Measurements from ENCODE around the gene CYBRD1.
"Not testable (repeated sequence)": the region's sequence is repeated elsewhere in the genome, so short reads cannot be mapped to it uniquely, and the experiment has no call there.

Gene CYBRD1

DNA sequence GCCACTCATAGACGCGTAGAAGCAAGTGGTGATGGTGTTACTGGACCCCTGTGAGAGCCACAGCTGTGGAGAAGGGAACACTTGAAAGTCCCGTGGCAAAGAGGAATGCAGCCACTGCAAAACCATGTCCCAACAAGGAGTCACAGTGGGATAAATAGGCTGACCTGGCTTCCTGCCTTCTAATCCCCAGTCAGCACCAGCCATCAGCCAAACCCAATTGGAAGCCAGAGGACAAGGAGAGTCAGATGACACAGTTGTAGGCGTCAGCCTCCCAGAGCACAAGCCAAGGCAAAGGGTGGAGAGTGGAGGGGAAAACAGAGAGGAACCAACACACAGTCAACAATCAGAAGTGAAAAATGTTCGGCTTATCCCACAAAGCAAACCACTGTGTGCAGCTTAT lies 5.5 kb upstream of the CYBRD1 start:
- DNase-seq, result no peak

DNA sequence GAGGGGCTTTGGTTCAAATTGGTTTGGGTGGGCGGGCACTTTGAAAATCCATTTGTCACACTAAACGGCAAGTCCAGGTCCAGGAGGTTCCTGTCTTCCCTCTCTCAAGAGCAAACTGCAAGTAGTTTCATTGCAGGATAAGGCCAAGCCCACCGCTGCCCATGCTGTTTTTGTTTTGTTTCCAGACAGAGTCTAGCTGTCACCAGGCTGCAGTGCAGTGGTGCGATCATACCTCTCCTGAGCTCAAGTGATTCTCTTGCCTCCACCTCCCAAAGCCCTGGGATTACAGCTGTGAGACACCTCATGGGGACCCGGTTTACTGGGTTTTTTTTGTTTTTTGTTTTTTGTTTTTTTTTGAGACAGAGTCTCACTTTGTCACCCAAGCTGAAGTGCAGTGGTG lies 1.8 kb upstream of the CYBRD1 start:
- DNase-seq, result no peak

DNA sequence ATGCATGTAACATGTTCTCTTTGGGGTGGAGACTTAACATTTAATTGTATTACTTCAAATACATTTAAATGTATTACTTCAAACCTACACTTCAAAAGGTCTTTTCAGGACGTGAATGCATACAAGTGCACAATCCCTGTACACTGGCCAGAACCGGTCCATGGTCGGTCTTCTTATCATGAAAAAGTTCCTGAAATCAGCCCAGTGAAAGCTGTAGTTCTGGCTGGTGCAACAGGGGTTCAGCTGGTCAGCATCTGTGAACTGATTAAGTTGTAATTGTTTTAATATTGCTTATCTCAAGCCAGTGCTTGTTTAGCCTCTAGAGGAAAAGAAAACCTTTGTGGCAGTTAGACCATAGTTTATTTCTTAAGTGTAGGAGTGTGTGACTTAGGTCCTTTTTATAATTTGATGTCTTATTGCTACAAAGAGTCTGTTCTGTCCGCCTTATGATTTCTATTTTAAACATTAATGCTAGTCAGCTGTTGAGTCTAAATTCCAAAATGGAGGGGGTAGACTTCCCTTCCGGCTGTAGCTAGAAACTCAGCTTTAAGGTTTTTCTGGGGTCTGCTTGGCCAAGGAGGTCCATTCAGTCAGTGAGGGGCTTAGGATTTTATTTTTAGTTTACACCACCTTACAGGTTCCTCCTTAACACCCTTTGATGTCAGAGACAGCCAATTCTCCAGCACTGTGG lies 768 bp upstream of the CYBRD1 start:
- DNase-seq, result no peak

DNA sequence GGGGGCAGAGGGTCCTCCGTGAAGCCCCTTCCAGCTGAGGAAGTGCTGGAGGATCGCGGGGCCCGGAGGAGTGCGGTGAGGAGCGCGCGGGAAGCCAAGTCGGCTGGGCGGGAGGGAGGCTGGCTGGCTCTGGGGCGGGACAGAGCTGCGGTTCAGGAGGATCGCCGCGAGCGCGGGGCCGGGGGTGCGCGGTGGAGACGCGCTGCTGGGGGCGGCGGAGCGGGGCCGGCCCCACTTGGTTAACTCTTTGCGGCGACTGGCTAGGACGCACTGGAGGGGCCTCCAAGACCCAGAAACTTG lies 464 bp downstream of the CYBRD1 start:
- DNase-seq, result peak; percentile 69

DNA sequence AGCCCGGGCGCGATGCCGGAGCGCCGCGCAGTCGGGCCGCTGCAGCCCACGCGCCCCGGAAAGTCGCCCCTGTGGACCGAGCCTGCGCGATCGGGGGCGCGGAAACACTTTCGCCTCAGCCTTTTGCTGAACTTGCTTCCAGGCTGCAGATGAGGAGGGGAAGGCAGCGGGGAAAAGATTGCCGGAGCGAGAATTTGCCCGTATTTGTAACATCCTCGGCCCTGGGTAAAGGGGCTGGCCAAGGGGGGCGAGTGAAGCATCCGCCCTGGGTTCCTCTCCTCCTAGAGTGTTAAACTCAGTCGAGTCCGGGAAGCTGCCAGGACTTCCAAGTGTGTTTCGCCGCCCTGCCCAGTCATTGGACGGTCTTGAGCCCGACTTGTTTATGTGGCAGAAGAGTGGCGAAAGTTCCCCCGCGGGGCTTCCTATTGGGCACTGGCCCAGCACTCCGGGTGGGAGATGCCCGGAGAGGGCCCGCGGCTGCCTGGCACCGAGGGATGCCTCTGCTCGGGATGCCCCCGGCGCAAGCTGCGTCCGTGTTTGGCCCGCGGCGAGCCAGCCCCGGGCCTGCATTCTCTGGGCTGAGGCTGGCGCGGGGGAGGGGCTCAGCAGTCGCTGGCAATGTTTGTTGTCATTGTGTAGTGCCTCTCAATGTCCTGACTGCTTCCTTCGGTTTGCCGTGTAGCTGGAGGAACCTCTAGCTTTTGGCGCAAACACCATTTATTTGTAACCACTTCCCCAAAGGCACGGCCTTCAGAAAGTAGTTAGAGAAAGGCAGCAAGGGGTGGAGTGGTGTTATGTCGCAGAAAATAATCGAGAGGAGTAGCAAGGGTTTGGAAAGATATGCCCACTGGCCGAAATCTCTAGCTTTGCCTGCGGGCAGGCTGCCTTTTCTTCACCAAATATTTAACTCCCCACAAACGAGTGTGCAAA lies 1.1 kb downstream of the CYBRD1 start:
- peak; percentile 89 for DNase-seq

DNA sequence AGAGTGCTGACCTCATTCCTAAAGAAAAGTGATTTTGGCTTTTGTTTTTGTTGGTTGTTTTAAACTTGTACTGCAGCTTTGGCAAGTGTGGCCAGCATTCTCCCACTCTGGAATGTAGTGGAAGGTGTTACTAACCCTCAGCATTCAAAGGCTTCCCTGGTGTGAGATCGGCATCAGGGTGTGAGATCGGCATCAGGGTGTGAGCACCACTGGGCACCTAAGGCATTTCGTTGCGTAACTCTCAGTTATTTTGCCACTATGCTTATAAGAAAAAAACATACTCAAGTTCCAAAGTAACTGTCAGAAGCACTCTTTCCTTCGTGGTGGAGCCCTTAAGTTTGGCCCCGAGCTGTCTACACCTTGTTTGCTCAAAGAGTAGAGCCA lies 1.7 kb downstream of the CYBRD1 start:
- no peak for DNase-seq

DNA sequence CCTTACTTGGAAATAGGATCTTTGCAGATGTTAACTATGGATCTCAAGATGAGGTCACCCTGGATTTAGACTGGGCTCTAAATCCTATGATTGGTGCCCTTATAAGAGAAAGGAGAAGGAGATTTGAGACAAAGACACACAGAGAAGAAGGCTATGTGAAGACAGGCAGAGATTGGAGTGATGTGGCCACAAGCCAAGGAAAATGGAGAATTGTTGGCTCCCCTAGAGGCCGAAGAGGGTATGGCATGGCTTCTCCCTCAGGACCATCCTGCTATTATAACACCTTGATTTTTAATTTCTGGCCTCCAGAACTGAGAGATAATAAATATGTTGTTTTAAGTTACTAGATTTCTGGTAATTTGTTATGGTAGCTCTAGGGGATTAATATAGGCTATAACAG lies 7.6 kb downstream of the CYBRD1 start:
- no peak for DNase-seq

DNA sequence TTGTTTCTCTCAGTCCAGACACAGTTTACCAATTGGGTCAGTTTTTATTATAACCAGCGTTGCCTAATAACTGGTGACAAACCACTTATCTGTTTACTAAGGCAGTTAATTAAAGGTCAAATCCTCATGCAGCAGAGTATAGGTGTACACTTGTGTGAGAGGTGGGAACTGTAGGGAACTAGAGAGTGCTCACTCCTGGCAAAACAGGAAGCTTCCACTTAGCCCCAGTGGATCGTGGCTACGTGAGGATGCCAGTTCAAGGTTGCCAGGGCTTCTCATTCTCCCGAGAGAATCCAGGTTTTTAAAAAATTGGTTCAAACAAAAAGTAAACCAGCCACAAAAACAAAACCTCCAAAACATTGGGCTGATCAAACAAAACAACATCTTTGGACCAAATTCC lies 8.1 kb downstream of the CYBRD1 start:
- no peak for DNase-seq

DNA sequence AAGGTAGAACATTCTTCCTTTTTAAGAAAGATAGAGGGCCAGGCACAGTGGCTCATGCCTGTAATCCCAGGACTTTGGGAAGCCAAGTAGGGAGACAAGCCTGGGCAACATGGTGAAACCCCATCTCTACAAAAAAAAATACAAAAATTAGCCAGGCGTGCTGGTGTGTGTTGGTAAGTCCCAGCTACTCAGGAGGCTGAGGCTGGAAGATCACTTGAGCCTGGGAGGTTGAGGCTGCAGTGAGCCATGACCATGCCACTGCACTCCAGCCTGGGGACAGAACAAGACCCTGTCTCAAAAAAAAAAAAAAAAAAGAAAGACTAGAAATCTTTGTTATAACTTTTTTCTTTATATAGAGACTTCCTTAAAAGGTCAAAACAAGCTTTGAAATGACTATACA lies 8.6 kb downstream of the CYBRD1 start:
- not testable (repeated sequence) for DNase-seq

DNA sequence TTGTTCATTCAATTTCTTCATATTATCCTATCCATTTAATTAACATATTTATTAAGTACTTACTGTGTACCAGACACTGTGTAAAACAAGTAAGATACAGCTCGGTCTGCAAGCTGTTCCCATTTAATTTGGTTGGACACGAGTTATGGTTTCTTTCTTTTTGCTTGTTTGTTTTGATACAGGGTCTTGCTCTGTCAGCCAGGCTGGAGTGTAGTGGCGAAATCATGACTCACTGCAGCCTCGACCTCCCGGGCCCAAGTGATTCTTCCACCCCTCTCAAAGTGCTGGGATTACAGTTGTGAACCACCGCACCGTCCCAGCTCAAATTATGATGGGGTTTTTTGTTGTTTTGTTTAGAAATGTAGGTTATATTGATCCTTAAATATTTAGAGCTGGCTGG lies 9.0 kb downstream of the CYBRD1 start:
- peak; percentile 28 for DNase-seq

DNA sequence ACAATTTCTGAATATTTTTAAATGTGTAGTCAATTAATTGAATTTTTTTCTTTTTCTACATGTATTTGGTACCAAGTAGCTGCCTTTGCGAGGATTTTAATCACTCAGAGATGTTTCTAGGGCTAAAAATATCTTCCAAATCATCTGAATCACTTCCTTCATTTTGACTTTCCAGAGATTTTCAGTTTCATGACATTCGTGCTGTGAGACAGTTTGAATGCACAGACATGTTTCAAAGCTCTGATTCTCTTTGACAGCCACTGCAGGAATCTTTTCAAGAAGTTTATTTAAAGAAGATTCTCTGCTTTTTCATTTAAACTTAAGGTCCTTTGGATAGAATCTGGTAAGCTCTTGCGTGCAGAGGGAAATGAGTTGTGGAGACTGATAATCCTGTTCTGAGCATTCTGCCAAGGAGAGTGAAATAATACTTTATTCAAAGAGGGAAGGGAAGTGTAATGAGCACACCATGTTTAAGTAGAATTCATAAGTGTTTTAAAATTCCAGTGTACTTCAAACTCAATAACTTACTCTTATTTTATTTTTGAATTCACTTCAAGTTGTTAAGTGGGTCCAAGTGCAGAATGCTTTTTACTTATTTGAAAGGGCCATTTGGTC lies 9.7 kb downstream of the CYBRD1 start:
- no peak for DNase-seq

DNA sequence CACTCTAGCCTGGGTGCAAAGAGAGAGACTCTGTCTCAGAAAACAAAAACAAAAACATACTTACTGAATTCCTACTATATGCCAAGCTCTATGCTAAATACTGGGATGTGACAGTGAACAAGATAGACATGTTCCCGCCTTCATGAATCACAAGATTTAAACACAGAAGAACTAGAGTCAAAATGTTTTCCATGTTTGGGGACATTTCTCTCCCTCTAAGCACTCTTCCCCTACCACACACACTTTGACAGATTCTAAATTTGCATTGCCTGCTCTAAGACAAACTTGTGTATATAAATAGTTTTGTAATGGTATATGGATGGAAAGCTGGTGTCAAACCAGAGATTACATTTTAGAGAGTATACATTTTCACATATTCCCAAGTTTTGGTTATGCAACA lies 11.1 kb downstream of the CYBRD1 start:
- DNase-seq, result no peak

DNA sequence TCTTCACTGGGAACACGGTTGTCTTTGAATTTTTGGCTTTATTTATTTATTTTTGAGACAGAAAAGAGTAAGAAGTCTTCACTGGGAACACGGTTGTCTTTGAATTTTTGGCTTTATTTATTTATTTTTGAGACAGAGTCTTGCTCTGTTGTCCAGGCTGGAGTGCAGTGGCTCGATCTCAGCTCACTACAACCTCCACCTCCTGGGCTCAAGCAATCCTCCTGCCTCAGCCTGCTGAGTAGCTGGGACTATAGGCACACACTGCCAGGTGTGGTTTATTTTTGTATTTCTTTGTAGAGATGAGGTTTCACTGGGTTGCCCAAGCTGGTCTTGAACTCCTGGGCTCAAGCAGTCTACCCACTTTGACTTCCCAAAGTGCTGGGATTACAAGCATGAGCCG lies 13.3 kb downstream of the CYBRD1 start:
- not testable (repeated sequence) for DNase-seq

DNA sequence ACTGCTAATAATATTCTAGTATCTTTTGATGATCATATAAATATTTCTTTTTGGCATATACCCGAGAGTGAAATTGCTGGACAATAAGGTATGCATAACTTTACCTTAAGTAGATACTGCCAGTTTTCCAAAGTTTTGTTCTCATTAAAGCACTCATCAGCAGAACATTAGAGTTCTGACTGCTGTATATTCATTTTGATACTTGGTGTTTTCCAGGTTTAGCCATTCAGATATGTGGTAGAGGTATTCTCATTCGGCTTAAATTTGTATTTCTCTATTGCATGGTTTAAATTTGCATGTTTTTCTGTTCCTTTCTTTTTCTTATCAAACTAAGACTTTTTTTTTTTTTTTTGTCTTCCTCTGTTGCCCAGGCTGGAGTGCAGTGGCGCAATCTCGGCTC lies 18.2 kb downstream of the CYBRD1 start:
- DNase-seq, result no peak

DNA sequence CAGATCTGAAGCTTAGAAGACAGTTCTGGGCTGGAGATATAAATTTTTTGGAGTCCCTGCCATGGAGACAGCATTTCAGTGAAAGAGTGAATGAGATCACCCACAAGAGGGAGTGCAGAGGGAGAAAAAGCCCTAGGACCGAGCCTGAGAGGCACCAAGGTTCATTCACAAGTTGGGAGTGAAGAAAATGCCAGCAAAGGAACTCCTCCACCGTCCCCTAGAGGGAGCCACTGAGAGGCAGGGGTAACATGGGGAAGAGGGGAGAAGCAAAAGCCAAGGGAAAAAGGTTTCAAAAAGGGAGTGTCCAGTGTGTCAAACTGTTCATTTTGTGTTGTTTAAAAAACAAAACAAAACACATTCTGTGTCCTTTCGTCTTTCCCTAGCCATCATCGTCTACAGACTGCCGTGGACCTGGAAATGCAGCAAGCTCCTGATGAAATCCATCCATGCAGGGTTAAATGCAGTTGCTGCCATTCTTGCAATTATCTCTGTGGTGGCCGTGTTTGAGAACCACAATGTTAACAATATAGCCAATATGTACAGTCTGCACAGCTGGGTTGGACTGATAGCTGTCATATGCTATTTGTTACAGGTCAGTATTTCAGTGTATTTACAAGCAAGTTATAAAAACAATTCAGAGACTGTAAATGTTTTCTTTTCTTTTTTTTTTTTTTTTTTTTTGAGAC lies 19.1 kb downstream of the CYBRD1 start:
- DNase-seq, result no peak

DNA sequence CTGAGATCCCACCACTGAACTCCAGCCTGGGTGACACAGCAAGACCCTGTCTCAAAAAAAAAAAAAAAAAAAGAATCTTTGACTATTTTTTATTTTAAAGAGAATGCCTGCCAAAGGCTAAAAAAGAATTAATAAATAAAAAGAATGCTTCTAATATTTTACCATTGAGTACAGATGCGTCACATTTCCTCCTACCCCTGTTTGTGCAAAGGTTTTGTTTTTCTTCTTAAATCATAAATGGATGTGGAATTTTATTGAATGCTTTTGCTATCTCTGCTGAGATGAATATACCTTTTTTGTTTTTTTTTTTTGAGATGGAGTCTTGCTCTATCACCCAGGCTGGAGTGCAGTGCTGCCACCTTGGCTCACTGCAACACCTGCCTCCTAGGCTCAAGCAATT lies 22.8 kb downstream of the CYBRD1 start:
- no peak for DNase-seq

DNA sequence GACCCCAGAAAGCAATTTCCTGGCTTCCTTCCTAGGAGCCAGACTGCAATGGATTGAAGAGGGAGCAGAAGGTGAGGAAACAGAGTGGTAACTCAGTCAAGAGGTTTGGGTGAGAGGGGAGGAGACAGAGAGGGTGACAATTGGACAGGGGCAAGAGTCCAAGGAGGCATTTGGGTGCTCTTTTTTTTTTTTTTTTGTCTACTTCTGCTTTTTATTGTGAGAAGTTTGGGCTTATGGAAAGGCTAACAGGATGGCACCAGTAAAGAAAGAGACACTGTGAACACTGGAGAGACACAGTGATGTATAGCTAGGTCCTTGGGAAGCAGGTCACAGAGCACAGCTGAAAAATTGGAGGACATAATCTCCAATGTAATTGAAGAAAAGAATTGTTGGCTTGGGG lies 25.0 kb downstream of the CYBRD1 start:
- DNase-seq, result no peak

DNA sequence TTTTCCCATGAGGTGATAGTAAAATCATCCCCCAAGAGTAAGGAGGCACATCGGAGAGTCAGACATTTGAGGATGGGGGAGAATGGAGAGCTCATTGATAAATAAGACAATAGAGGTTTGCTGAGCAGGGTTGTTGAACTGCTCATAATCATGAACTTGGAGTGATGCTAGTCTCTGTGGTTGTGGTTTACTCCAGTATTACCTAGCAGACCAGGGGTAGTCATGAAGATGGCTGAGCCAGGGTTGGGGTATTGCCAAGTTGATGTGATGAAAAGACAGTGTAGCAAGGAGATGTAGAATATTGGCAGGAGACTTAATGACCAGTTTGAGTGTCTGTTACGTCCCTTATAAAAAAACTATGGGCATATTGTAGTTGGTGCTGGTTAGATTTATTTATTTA lies 25.4 kb downstream of the CYBRD1 start:
- DNase-seq, result no peak

DNA sequence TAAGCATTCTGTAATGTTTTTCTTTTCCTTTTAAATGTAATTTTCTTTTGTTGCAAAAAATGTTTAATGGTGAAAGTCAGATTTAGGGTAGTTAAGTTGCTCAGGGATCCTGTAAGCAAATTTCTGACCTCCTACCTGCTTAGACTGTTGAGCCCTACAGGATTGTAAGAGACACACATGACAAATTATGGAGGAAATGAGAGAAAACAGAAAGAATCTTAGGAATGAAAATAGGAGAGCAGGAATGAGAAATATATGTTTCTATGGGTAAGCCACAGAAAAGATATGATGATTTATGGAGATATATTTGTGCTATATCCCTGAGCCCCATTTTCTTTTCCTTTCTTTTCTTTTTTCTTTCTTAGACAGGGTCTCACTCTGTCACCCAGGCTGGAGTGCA lies 28.3 kb downstream of the CYBRD1 start:
- no peak for DNase-seq

DNA sequence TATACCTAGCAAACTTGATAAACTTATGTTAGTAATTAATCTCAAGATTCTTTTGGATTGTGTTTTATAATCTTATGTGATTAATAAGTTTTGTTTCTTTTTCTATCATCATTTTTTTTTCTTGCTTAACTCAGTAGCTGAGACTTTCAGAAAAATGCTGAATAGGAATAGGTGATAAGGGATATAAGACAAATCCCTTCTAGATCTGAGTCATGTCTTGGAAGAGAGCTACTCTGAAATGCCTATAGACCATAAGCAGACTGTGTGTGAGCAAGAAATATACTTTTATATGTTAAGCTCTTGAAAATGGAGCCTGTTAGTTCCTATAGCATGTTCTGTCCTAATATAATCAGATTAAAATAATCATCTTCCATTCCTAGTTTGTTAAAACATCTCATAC lies 29.6 kb downstream of the CYBRD1 start:
- no peak for DNase-seq

DNA sequence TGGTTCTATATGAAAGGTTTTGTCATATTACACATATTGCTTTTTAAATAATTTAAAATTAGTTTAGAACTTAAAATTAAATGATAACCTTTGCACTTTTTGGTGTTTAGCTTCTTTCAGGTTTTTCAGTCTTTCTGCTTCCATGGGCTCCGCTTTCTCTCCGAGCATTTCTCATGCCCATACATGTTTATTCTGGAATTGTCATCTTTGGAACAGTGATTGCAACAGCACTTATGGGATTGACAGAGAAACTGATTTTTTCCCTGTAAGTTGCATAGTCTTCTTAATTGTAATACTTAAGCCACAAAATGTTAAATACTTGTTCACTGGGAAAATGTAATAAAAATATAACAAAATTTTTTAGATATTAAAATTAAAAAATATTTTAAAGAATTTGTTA lies 31.0 kb downstream of the CYBRD1 start:
- DNase-seq, result no peak

DNA sequence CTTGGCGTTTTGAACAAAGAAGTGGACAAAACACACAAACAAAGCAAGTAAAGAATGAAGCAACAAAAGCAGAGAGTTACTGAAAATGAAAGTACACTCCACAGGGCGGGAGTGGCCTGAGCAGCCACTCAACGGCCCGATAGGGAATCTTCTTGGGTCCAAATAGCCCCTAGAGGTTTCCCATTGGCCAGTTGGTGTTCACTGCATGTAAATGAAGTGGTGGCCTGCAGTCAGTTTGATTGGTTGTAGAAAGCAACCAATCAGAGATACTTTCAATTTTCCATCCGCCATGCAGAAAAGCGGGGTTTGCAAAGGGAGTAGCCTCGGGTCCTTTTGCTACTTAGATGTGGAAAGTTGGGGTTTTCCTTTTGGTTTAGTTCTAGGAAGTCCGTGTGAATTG lies 31.6 kb downstream of the CYBRD1 start:
- DNase-seq, result no peak

DNA sequence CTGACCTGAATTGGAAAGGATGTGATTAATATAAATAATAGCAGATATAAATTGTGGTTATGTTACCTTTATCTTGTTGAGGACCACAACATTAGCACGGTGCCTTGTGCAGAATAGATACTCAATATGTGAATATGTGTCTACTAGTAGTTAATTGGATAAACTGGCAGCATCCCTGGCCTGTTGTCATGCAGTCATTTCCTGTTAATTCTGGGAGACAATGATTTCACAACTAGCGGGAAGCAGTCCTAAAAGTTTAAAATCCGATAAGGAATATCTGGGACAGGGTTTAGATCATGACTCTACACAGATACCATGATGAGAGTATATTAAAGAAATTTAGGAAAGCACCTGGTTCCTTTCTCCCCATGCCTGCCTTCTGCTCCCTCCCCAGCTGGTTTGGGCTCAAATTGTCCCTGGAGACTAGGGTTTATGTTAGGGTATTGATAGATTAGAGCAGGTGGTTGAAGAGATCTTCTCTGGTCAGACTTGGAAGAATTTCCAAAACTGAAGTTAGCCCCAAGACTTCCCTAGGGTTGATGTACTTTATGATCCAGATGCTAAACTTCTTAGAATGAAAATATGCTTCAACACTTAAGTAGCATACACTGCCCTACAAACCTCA lies 32.8 kb downstream of the CYBRD1 start:
- DNase-seq, result no peak
